Activated CD8-positive, alpha-beta T cell treated with anti-CD3 and anti-CD28 coated beads for 36 hours (primary cell): ENCODE data around the gene SIL1. TPM values are rescaled to one million over a fixed set of nuclear protein-coding genes. Genes with fewer than 3 reads are reported as not detected.

Experiments
- ATAC-seq: fragments of 200-7000 bp; cut with Tn5 transposase; one replicate; pipeline ENCODE4 v1.10.0; 2021; ENCODE audit warnings: mild to moderate bottlenecking, moderate library complexity
- CTCF ChIA-PET: fragments of 350-600 bp; sonication (Branson Sonifier 250); formaldehyde crosslinking; loops from one replicate; lab custom pipeline; 2021; ENCODE audit warnings: antibody characterized with exemption; lab: Charles Lee
- POLR2A ChIA-PET: fragments of 350-600 bp; sonication (Branson Sonifier 250); formaldehyde crosslinking; loops from one replicate; lab custom pipeline; 2021; ENCODE audit warnings: antibody characterized with exemption; lab: Charles Lee
- DNase-seq: peaks from one replicate; pipeline ENCODE4 v3.0.0-alpha.2; 2020
- H3K27ac Mint-ChIP-seq: one replicate; pipeline ENCODE4 v1.8.0; 2021; ENCODE audit warnings: mild to moderate bottlenecking, mixed read lengths
- H3K27me3 Mint-ChIP-seq: one replicate; pipeline ENCODE4 v1.8.0; 2021; ENCODE audit warnings: mixed read lengths
- H3K36me3 Mint-ChIP-seq: one replicate; pipeline ENCODE4 v1.8.0; 2021; ENCODE audit warnings: low read depth, mixed read lengths
- H3K4me1 Mint-ChIP-seq: one replicate; pipeline ENCODE4 v1.8.0; 2021; ENCODE audit warnings: low read depth, mixed read lengths
- H3K4me3 Mint-ChIP-seq: one replicate; pipeline ENCODE4 v1.8.0; 2021; ENCODE audit warnings: mild to moderate bottlenecking, moderate library complexity, mixed read lengths
- H3K9me3 Mint-ChIP-seq: one replicate; pipeline ENCODE4 v1.8.0; 2021; ENCODE audit warnings: mixed read lengths
- intact Hi-C: fragments of 100-400 bp; cut with micrococcal nuclease; formaldehyde crosslinking; loops from one replicate; pipeline ENCODE4 v1.10.0; 2022
- total RNA-seq, 2 experiments: library from RNA; stranded (reverse); gene quantifications; one replicate each; pipeline ENCODE4 v1.2.3, GENCODE V29; 2021
- TF ChIP-seq, protein P1 (sequence below): fragments of 200-600 bp; IDR thresholded peaks from one replicate; pipeline ENCODE4 v1.8.0; 2022; ENCODE audit warnings: antibody characterized with exemption, mild to moderate bottlenecking

SIL1 gene
- total RNA-seq, 2 experiments from 2014 or later = 27.6 to 32.3 TPM

DNA sequence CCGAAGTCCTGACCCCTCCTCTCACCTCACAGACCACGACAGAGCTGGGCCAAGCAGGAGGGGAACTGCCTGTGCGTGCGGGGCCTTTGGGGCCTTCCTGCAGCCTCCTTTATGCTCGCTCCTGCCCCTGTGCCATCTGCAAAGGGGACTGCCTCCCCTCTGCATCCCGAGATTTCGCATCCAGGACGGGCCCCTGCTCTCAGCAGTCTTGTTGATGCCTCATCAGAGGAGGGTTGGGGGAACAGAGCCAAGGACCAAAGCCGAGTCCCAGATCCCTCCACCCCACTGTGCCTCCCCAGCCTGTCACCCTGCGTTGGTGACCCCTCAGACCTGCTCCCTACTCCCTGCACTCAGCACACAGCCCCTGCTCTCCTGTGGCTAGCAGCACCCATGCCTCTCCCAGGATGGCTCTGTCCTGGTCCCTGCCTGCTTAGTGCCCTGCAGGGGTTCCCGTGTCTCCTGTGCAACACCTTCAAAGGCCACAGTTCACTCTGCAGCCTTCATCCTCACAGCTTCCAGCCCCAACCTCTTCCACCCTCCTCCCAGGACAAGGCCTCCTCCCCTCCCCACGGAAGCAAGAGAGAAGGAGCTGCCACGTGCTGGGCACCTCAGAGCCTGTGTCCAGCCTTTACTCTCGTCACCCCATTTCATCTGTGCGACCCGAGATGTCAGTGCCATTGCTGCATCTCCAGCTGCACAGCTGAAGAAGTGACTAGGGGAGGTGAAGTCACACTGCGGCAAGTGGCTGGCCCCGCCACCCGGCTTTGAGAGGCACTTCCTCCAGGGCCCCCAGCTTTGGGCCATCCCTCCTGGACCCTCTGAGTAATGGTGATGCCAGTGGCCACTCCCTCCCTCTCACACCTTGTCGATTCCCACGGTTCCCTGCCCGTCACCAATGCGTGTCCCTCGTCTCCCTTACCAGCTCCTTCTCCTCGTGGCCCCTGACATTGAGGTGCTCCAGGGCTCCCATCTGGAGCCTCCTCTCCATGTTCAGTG lies 260.5 kb downstream of the SIL1 start:
- no peak for ATAC-seq
- CTCF ChIA-PET = no interaction called here
- intact Hi-C loops = no loop called here

DNA sequence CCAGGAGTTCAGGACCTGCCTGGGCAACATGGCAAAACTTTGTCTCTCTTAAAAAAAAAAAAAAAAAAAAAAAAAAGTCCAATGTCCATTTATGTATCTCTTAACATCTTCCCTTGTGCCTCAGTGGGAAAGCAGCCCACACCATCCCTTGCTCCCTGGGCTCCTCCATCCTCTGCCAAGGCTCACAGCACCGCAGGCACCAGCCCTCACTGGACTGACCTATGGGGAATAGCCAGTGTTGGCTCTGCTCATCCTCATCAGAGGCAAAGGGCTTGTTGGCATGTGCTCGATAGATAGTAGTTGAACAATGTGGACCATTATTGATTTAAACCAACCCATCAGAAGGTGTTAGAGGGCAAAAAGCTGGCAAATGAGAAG lies 261.2 kb downstream of the SIL1 start:
- ATAC-seq = no peak
- H3K4me1 Mint-ChIP-seq = peaks cover 7% of the 10 kb centered on the region
- H3K27ac Mint-ChIP-seq = no peak overlapping the region
- H3K4me3 Mint-ChIP-seq = no peak overlapping the region
- CTCF ChIA-PET = no interaction called here
- H3K27me3 Mint-ChIP-seq = no peaks in the 10 kb centered on the region
- intact Hi-C loops = no loop called here
- DNase-seq = no peak
- POLR2A ChIA-PET = interaction anchor here (0.6 kb wide), 1 partner anchor 226 kb away, joined by 3 read pairs; no protein-coding TSS in a partner anchor
- H3K9me3 Mint-ChIP-seq = no peaks in the 10 kb centered on the region
- H3K36me3 Mint-ChIP-seq = peaks cover 6% of the 10 kb centered on the region
- TF ChIP-seq, protein P1, sequence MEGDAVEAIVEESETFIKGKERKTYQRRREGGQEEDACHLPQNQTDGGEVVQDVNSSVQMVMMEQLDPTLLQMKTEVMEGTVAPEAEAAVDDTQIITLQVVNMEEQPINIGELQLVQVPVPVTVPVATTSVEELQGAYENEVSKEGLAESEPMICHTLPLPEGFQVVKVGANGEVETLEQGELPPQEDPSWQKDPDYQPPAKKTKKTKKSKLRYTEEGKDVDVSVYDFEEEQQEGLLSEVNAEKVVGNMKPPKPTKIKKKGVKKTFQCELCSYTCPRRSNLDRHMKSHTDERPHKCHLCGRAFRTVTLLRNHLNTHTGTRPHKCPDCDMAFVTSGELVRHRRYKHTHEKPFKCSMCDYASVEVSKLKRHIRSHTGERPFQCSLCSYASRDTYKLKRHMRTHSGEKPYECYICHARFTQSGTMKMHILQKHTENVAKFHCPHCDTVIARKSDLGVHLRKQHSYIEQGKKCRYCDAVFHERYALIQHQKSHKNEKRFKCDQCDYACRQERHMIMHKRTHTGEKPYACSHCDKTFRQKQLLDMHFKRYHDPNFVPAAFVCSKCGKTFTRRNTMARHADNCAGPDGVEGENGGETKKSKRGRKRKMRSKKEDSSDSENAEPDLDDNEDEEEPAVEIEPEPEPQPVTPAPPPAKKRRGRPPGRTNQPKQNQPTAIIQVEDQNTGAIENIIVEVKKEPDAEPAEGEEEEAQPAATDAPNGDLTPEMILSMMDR = no peak

More for the DNA sequence above, 260.5 kb downstream of the SIL1 start:
- peaks cover 7% of the 10 kb centered on the region for H3K4me1 Mint-ChIP-seq
- H3K27ac Mint-ChIP-seq = no peak overlapping the region
- H3K27me3 Mint-ChIP-seq = no peaks in the 10 kb centered on the region
- TF ChIP-seq, protein P1 = no peak
- peaks cover 6% of the 10 kb centered on the region for H3K36me3 Mint-ChIP-seq
- no peaks in the 10 kb centered on the region for H3K9me3 Mint-ChIP-seq
- no peak overlapping the region for H3K4me3 Mint-ChIP-seq
- DNase-seq = no peak
- POLR2A ChIA-PET = interaction anchor here (0.6 to 0.9 kb wide), 2 partner anchors 9 to 226 kb away, joined by 3 read pairs; no protein-coding TSS in a partner anchor

DNA sequence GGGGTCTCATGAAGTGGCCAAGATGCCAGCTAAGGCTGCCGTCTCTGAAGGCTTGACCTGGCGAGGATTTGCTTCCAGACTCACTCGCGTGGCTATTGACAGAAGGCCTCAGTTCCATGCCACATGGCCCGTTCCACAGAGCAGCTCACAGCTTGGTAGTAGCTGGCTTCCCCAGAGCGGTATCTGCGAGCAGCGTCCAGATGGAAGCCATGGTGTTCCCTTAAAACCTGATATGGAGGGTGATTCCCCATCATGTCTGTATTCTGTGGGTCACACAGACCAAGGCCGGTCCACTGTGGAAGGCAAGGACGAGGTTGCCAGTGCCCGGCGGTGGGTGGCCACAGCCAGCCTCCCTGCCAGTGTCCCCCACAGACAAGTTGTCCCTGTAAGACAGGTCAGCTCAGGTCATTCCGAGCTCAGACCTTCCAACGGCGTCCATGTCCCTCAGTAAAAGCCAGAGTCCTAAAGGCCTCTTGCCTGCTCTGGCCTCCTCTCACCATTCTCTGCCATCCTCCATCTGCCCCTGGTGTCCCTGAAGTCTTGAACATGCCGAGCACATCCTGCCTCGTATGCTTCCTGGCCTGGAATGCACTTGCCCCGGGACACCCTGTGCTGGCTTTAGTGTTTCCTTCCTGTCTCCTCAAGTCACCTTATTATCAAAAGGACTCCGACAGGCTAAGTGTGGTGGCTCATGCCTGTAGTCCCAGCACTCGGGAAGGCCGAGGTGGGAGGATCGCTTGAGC lies 261.8 kb downstream of the SIL1 start:
- peaks cover 7% of the 10 kb centered on the region for H3K4me1 Mint-ChIP-seq
- H3K27me3 Mint-ChIP-seq = no peaks in the 10 kb centered on the region
- DNase-seq (no peak), ATAC-seq (no peak)
- H3K27ac Mint-ChIP-seq = no peak overlapping the region
- peaks cover 6% of the 10 kb centered on the region for H3K36me3 Mint-ChIP-seq
- ChIA-PET CTCF (no interaction called here), POLR2A (interaction anchor here (0.6 kb wide), 1 partner anchor 227 kb away, joined by 3 read pairs; no protein-coding TSS in a partner anchor)
- no peaks in the 10 kb centered on the region for H3K9me3 Mint-ChIP-seq
- TF ChIP-seq, protein P1 = no peak
- H3K4me3 Mint-ChIP-seq = no peak overlapping the region
- intact Hi-C loops = no loop called here

DNA sequence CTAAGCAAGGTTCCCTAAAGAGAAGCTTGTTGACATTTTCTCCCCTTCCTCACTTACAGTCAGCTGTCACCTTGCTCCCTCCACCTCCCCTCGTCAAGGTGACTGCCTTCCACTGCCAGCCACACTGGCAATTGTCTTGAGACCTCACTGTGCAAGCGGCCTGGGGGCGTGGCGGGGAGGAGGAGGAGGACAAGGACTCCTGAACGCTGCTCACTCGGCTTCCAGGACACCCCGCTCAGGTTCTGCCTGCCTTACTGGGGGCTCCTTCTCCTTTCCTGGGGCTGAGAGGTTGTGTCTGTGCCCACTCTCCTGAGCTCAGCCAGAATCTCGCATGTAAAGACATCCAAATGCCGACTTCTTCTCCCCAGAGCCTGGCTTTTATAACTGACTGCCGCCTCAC lies 262.7 kb downstream of the SIL1 start:
- POLR2A ChIA-PET = no interaction called here
- H3K9me3 Mint-ChIP-seq = no peaks in the 10 kb centered on the region
- TF ChIP-seq, protein P1 = no peak
- peaks cover 2% of the 10 kb centered on the region for H3K36me3 Mint-ChIP-seq
- no peaks in the 10 kb centered on the region for H3K27me3 Mint-ChIP-seq
- intact Hi-C loops = no loop called here
- DNase-seq (no peak), ATAC-seq (no peak)
- no peaks in the 10 kb centered on the region for H3K4me1 Mint-ChIP-seq
- no peak overlapping the region for H3K4me3 Mint-ChIP-seq
- CTCF ChIA-PET = no interaction called here
- no peak overlapping the region for H3K27ac Mint-ChIP-seq
